ENCODE results near the gene ZNHIT2.

ZNHIT2 gene

GRCh38 chr11:65117206-65118096, at the start of gene ZNHIT2:
Gene ZNHIT2, minus strand, starts transcription at chr11:65117701. Its CDS starts 48 bp downstream, at chr11:65117653.
- TF ChIP-seq CREB1 (IDR thresholded peaks at IDR 0.05; ENCODE audit: low read depth) = peak; percentile 85
- TF ChIP-seq REST (IDR thresholded peaks at IDR 0.05; ENCODE audit: low read depth) = no peak
- TF ChIP-seq TCF12 (IDR thresholded peaks at IDR 0.05; ENCODE audit: low read depth) = peak; percentile 77
- peak; percentile 83 for TF ChIP-seq EGR1 (IDR thresholded peaks at IDR 0.05)
- no peak for TF ChIP-seq FOXM1 (IDR thresholded peaks at IDR 0.05; ENCODE audit: borderline replicate concordance, low read depth)
- no peak; the same call in 1 of the 2 replicates for TF ChIP-seq TEAD4 (IDR thresholded peaks at IDR 0.05)
- peak; percentile 82 for TF ChIP-seq RAD21 (IDR thresholded peaks at IDR 0.05; ENCODE audit: low read depth)
- TF ChIP-seq MAX (IDR thresholded peaks at IDR 0.05) = peak; percentile 88
- TF ChIP-seq NFIC (IDR thresholded peaks at IDR 0.05) = no peak
- peak; percentile 82 for TF ChIP-seq CEBPB (IDR thresholded peaks at IDR 0.05)
- no peak; the same call in 1 of the 2 replicates for TF ChIP-seq ZBTB7A (IDR thresholded peaks at IDR 0.05; ENCODE audit: low read depth)
- peak; percentile 64 for TF ChIP-seq YY1 (IDR thresholded peaks at IDR 0.05; ENCODE audit: low read depth)
- TF ChIP-seq TAF1 (IDR thresholded peaks at IDR 0.05; ENCODE audit: low read depth) = peak; percentile 86

GRCh38 chr11:65166893-65167292, 49.4 kb upstream of the ZNHIT2 start:
- TF ChIP-seq TAF1 (IDR thresholded peaks at IDR 0.05; ENCODE audit: low read depth) (no peak), FOXM1 (IDR thresholded peaks at IDR 0.05; ENCODE audit: borderline replicate concordance, low read depth) (no peak), TCF12 (IDR thresholded peaks at IDR 0.05; ENCODE audit: low read depth) (no peak), RAD21 (IDR thresholded peaks at IDR 0.05; ENCODE audit: low read depth) (no peak), EP300 (IDR thresholded peaks at IDR 0.05; ENCODE audit: borderline replicate concordance) (no peak), NFIC (IDR thresholded peaks at IDR 0.05) (no peak), CREB1 (IDR thresholded peaks at IDR 0.05; ENCODE audit: low read depth) (no peak), ZBTB7A (IDR thresholded peaks at IDR 0.05; ENCODE audit: low read depth) (no peak), MAX (IDR thresholded peaks at IDR 0.05) (no peak), EGR1 (IDR thresholded peaks at IDR 0.05) (no peak), USF1 (IDR thresholded peaks at IDR 0.05) (no peak), CEBPB (IDR thresholded peaks at IDR 0.05) (no peak), REST (IDR thresholded peaks at IDR 0.05; ENCODE audit: low read depth) (no peak), YY1 (IDR thresholded peaks at IDR 0.05; ENCODE audit: low read depth) (no peak), TEAD4 (IDR thresholded peaks at IDR 0.05) (no peak)

GRCh38 chr11:65165410-65166317, 48.2 kb upstream of the ZNHIT2 start:
- TF ChIP-seq CEBPB (IDR thresholded peaks at IDR 0.05) (no peak), ZBTB7A (IDR thresholded peaks at IDR 0.05; ENCODE audit: low read depth) (no peak)

GRCh38 chr11:65163684-65164083, 46.2 kb upstream of the ZNHIT2 start:
- TF ChIP-seq EGR1 (IDR thresholded peaks at IDR 0.05) = no peak
- no peak for TF ChIP-seq TCF12 (IDR thresholded peaks at IDR 0.05; ENCODE audit: low read depth)
- no peak for TF ChIP-seq RAD21 (IDR thresholded peaks at IDR 0.05; ENCODE audit: low read depth)

- TF ChIP-seq MAX (IDR thresholded peaks at IDR 0.05) (no peak), NFIC (IDR thresholded peaks at IDR 0.05) (no peak), TAF1 (IDR thresholded peaks at IDR 0.05; ENCODE audit: low read depth) (no peak), TEAD4 (IDR thresholded peaks at IDR 0.05) (no peak), RAD21 (IDR thresholded peaks at IDR 0.05; ENCODE audit: low read depth) (no peak), CEBPB (IDR thresholded peaks at IDR 0.05) (no peak), ZBTB7A (IDR thresholded peaks at IDR 0.05; ENCODE audit: low read depth) (no peak), CREB1 (IDR thresholded peaks at IDR 0.05; ENCODE audit: low read depth) (no peak), EP300 (IDR thresholded peaks at IDR 0.05; ENCODE audit: borderline replicate concordance) (no peak), TCF12 (IDR thresholded peaks at IDR 0.05; ENCODE audit: low read depth) (no peak), REST (IDR thresholded peaks at IDR 0.05; ENCODE audit: low read depth) (no peak), FOXM1 (IDR thresholded peaks at IDR 0.05; ENCODE audit: borderline replicate concordance, low read depth) (no peak), EGR1 (IDR thresholded peaks at IDR 0.05) (no peak), USF1 (IDR thresholded peaks at IDR 0.05) (no peak), YY1 (IDR thresholded peaks at IDR 0.05; ENCODE audit: low read depth) (no peak)
Observed at GRCh38 chr11:65160643-65161042, 43.1 kb upstream of the ZNHIT2 start.
